Activated T-cell treated with anti-CD3 and anti-CD28 coated beads for 1 hour (primary cell): ENCODE results near the gene RAPGEF5.

Source experiments
- DNase-seq: peaks from one replicate; pipeline ENCODE4 v3.0.0-alpha.2; 2020; ENCODE audit warnings: low read depth

Gene RAPGEF5

GRCh38 chr7:22256541-22257096 is 100.3 kb downstream of the RAPGEF5 start:
- no peak for DNase-seq

DNA sequence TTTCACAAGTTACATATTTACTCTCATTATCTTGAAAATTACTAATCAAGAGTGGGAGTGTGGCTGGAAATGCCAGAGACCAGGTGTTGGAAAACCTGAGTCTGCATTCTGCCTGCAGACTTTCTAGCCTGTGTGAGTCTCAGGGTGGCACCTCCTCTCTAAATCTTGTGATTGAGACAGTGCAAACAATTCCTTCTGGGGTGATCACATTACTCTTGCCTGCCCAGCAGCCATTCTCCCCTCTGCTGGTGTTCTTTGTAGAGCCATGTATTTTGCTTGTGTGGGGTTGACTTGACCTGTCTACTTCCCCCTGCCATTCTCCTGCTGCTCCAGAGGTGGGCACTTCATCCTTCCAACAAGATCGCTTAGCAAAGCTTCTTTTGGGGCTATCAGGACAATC is 101.1 kb downstream of the RAPGEF5 start:
- no peak for DNase-seq

DNA sequence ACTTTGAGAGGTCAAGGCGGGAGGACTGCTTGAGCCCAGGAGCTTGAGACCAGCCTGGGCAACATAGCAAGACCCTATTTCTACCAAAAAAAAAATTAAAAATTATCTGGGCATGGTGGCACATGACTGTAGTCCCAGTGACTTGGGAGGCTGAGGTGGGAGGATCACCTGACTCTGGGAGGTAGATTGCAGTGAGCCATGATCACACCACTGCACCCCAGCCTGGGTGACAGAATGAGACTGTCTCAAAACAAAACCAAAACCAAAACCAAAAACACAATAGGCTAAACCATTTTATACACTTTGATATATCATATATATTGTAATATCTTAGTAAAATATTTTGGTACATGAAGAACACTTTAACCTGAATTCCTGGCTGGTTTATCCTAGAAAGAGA is 101.6 kb downstream of the RAPGEF5 start:
- DNase-seq = no peak

DNA sequence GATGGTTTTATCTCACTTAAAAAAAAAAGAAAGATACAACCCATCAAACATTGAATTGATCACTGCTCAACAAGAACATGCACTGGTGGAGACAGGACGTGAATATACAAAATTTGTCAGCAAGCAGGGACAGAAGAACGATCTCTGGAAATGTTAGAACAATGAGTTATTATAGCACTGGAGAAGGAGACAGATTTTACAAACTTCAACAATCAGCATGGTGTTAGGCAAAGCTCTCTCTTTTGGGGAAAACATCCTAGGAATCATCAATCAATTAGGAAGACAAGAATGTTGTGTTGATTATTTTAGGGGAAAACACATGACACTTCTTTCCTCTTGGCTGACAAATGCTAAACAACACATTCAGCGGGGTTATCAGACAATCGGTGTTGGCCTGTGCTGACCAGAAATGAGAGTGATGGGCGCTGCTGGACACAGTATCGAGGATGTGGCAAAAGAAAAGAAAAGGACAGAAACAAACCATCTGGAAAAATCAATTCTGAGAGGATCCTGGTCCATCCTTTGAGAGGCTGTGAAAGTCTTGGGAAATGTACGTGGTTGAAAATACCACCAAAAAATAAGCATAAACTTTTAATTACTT is 103.9 kb downstream of the RAPGEF5 start:
- no peak for DNase-seq

DNA sequence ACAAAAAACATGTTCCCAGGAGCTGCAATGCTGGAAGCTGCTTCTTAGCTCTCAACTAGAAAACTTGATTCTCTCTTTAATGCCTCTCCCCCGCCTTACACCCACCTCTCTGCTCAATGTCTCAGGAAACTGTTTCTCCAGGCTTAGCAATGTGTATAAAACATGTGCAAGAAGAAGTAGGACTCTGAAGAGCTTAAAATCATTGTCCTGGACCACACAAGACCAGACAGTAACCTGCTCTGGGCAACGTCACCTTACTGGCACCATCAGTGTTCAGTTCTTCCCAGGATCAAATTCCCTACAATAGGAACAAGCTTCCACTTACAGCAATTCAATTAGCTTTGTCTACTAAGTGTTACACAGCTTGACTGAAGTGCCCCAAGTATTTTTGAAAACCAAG is 104.9 kb downstream of the RAPGEF5 start:
- no peak for DNase-seq

DNA sequence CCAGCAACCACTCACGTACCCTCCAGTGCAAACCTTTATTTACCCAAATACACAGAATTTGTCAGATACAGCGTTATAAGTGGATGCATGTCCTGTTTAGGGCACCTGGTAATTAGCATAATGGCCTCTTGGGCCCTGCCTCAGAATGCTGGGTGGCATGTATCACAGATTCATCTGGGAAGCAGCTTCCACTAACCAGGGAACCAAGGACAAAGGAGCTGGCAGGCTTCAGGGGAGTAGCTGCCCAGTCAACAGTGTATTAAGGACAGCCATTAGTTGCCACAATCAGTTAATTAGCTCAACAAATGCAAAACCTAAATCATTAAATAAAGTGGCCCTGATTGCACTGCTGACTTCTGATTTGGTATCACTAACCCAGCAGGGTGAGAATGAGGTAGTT is 105.7 kb downstream of the RAPGEF5 start:
- DNase-seq = no peak

- DNase-seq = no peak
Observed at GRCh38 chr7:22250390-22250789, 106.6 kb downstream of the RAPGEF5 start.

- no peak for DNase-seq
Observed at GRCh38 chr7:22248111-22248809, 108.7 kb downstream of the RAPGEF5 start.

GRCh38 chr7:22241805-22242390 is 115.1 kb downstream of the RAPGEF5 start:
- no peak for DNase-seq

DNA sequence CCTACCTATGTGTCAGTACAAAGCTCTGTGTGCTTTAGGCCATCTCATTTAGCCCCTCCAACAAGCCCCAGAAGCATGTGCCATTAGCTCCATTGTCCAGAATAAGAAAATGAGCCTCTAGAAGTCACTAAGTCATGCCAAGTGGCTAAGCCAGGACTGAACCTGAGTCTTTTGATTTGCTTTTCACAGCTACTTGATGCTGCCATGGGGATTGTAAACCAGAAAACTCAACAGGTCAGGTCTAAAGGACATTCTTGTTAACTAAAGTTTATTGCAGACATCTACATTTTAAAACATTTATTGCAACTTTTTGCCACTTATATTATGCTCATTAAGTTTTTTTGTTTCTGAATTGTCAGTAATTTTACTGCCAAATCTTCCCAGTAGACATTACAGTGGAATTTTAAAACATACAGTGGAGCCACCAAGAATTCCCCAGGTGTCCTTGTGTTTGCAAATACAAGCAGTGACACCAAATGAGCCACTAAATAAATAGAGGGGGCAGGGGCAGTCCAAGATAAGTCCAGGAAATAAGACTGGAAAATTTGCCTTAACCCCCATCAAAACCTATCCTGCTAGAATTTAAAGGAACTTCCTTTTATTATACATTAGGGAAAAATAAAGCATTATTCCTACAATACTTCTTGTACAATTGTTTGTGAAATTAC is 115.9 kb downstream of the RAPGEF5 start:
- DNase-seq = no peak

DNA sequence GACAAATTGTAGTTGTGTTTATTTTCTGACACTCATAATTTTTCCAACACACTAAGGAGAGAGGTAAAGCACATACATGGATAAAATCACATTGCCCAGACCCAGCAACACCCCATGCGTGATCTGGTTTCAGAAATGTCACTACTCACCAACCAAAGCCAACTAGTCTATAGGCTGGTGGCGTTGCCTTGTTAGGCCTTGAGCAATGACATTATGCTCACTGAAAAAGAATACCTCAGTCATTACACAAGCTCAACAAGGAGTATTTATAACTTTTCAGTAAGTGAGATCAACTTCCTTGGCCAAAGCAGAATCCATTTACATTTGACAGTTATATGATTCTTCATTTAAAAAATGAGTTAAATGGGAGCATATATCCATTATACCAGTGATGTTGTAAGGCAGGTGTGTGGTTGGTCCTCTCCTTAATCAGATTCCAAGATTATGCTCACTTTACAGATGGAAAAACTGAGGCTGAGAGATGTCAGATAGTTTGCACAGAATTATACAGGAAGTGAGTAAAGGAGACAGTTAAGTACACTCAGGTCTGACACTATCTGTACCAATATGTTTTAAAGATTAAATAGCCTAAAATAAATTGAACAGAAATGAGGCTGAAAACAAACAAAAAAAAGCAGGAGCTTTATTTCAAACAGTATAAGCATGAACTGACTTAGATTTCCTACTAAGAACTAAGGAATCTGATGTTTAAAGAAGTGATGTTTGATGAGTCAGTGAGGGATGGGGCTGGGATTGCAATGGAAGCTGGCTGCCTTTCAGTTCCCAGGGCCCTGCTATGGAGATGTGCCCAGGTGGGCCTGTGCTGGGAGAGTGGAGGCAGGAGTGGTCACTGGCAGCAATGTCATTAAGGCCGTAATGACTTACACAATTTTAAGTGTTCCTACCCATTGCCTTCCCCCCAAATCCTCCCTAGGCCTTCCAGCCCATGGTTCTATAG is 118.3 kb downstream of the RAPGEF5 start:
- no peak for DNase-seq

DNA sequence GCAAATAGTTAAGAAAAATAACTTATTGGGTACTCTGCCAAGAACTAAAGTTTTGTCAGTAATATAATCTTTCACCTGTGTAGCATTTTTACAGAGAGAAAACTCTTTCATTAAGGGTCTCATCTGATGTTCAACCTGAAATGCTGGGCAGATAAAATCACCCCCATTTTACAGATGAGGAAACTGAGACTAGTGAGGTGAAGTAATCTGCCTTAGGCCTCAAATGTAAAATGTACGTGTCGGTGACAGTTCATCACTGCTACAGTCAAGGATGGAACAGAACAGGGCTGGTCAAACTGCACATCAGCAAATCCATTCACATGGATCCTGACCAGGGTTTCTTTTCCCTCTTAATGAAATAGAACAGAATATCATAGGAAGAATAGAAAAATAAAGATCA is 121.8 kb downstream of the RAPGEF5 start:
- DNase-seq = no peak

DNA sequence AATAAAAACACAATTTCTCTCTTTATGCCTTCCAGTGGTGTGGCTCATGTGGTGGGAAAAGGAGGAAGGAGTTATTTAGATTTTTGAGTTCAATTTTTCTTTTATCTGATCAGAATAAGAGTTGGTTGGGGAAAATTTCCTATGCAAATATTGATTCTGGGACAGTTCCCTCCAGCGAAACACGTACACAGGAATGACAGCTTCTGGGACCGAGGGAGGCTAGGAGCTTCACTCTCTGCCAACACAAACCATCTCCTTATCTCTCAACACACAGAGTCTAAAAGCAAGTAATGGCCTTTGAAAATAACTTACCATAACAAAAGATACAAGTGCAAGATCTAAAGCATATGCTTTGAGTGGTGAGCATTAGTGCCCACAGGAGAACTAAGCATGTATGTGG is 122.7 kb downstream of the RAPGEF5 start:
- DNase-seq = no peak

GRCh38 chr7:22231806-22232205 is 125.1 kb downstream of the RAPGEF5 start:
- DNase-seq = no peak

DNA sequence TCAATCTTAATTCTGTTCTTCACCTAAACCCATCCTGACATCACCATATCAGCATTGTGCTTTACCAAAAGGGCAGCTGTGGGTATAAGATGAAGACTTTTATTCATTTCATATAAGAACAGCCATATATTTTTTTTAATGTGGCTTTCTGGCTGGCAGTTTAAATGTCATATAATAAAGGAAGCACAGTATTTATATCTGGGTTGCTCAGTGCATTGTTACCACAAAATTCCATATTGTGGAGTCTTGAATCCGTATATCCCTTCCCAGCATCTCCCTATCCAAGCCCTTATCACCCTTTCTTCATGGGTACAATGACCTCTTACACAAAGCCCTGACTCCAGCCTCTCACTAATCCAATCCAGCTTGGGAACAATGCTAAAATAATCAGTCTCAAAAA is 125.8 kb downstream of the RAPGEF5 start:
- DNase-seq = no peak

- DNase-seq = no peak
Observed at GRCh38 chr7:22230238-22230637, 126.7 kb downstream of the RAPGEF5 start.

GRCh38 chr7:22229148-22229547 is 127.8 kb downstream of the RAPGEF5 start:
- DNase-seq = no peak

DNA sequence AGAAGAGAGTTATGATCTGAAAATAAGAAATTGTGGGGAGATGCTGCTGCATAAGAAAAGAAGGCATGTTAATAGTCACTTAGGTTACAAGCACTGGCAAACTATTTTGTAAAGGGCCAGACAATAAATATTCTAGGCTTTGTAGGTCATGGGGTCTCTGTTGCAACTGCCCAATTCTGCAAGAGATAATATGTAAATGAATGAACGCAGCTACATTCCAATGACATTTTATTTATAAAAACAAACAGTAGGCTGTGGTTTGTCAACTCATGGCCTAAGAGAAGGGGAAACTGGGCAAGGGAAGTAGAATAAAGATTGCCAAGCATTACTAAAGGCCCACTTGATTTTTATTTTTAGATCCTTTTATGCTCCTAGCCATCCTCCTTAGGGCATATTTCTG is 133.1 kb downstream of the RAPGEF5 start:
- no peak for DNase-seq

- DNase-seq = no peak
Observed at GRCh38 chr7:22220941-22221340, 136.0 kb downstream of the RAPGEF5 start.

- DNase-seq = no peak
Observed at GRCh38 chr7:22219739-22220493, 137.0 kb downstream of the RAPGEF5 start.

DNA sequence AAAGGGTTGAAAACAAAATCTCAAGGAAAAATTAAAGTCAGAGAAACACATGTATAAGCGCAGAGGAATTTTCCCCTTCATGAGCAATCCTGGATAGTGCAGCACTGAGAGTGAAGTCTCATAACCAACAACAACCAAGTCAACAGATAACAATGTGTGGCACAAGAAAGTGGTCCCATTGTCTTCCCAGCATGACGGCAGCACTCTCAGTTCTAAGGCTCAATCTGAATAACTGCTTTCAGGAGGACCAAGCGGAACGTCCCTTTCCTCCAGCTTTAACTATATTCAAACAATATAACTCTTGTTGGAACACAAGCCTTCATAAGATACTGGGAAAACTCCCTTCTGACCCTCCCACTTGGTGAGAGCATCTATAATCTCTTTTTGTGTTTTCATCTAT is 137.9 kb downstream of the RAPGEF5 start:
- DNase-seq = no peak
